Trophoblast cell (in vitro differentiated cells and primary cell): Measurements from ENCODE around the gene MARCHF10.
"Not testable (repeated sequence)": the region's sequence is repeated elsewhere in the genome, so short reads cannot be mapped to it uniquely, and the experiment has no call there.

Source experiments
- DNase-seq, 2 donors: peaks; one replicate each; pipeline ENCODE4 v3.0.0-alpha.2; 2016
- H2AFZ ChIP-seq: 2 replicates; pipeline ENCODE4 v1.6.1; 2013; ENCODE audit warnings: low read length, moderate library complexity, mild to moderate bottlenecking; ENCODE audit not compliant: insufficient read depth, poor library complexity
- H2AK5ac ChIP-seq: 2 replicates; pipeline ENCODE4 v1.6.1; 2013; ENCODE audit warnings: mild to moderate bottlenecking, low read length
- H2BK120ac ChIP-seq: 2 replicates; pipeline ENCODE4 v1.6.1; 2013; ENCODE audit warnings: low read length, mild to moderate bottlenecking, moderate library complexity; ENCODE audit not compliant: insufficient read depth, poor library complexity
- H2BK12ac ChIP-seq: 2 replicates; pipeline ENCODE4 v1.6.1; 2013; ENCODE audit warnings: mild to moderate bottlenecking, low read length, moderate library complexity
- H2BK5ac ChIP-seq: 2 replicates; pipeline ENCODE4 v1.6.1; 2013; ENCODE audit warnings: low read length, low read depth, moderate library complexity, mild to moderate bottlenecking; ENCODE audit not compliant: poor library complexity
- H3K14ac ChIP-seq: 2 replicates; pipeline ENCODE4 v1.6.1; 2013; ENCODE audit warnings: mild to moderate bottlenecking, low read length
- H3K18ac ChIP-seq: 2 replicates; pipeline ENCODE4 v1.6.1; 2013; ENCODE audit warnings: mild to moderate bottlenecking, low read length
- H3K23ac ChIP-seq: 2 replicates; pipeline ENCODE4 v1.6.1; 2013; ENCODE audit warnings: low read length
- H3K27ac ChIP-seq: 2 replicates; pipeline ENCODE4 v1.5.1; 2013; ENCODE audit warnings: low read depth, mild to moderate bottlenecking, inconsistent platforms, low read length, moderate library complexity
- H3K27me3 ChIP-seq: 2 replicates; pipeline ENCODE4 v1.6.1; 2013; ENCODE audit warnings: inconsistent platforms, mild to moderate bottlenecking, low read length, moderate library complexity; ENCODE audit not compliant: insufficient read depth
- H3K36me3 ChIP-seq, 2 experiments: 1 replicate in 1 of 2; 2 replicates in 1 of 2; pipeline ENCODE4 v1.6.1; 2013; ENCODE audit warnings: low read length in 2 of 2, mild to moderate bottlenecking in 2 of 2, moderate library complexity in 1 of 2; ENCODE audit not compliant: insufficient read depth in 2 of 2, control insufficient read depth in 1 of 2
- H3K4ac ChIP-seq: 2 replicates; pipeline ENCODE4 v1.6.1; 2013; ENCODE audit warnings: low read depth, mild to moderate bottlenecking, low read length, moderate library complexity
- H3K4me1 ChIP-seq, 2 experiments: 1 replicate in 1 of 2; 2 replicates in 1 of 2; pipeline ENCODE4 v1.6.1; 2013; ENCODE audit warnings: low read length in 2 of 2, mild to moderate bottlenecking in 2 of 2, moderate library complexity in 1 of 2; ENCODE audit not compliant: insufficient read depth in 2 of 2, control insufficient read depth in 1 of 2
- H3K4me2 ChIP-seq: 2 replicates; pipeline ENCODE4 v1.6.1; 2013; ENCODE audit warnings: inconsistent platforms, mild to moderate bottlenecking, low read length, moderate library complexity
- H3K4me3 ChIP-seq: 2 replicates; pipeline ENCODE4 v1.5.1; 2013; ENCODE audit warnings: mild to moderate bottlenecking, low read depth, low read length, inconsistent platforms
- H3K79me1 ChIP-seq: one replicate; pipeline ENCODE4 v1.6.1; 2013; ENCODE audit warnings: low read length
- H3K79me2 ChIP-seq: 2 replicates; pipeline ENCODE4 v1.6.1; 2013; ENCODE audit warnings: low read length, mild to moderate bottlenecking; ENCODE audit not compliant: control insufficient read depth, insufficient read depth, poor library complexity
- H3K9ac ChIP-seq: 2 replicates; pipeline ENCODE4 v1.6.1; 2013; ENCODE audit warnings: mild to moderate bottlenecking, low read length
- H3K9me3 ChIP-seq: 2 replicates; pipeline ENCODE4 v1.6.1; 2013; ENCODE audit warnings: low read depth, mild to moderate bottlenecking, control low read depth, inconsistent platforms, low read length; ENCODE audit not compliant: insufficient read depth
- H4K12ac ChIP-seq: 2 replicates; pipeline ENCODE4 v1.6.1; 2013; ENCODE audit warnings: low read depth, mild to moderate bottlenecking, low read length, moderate library complexity
- H4K8ac ChIP-seq: 2 replicates; pipeline ENCODE4 v1.6.1; 2013; ENCODE audit warnings: low read depth, mild to moderate bottlenecking, low read length, moderate library complexity
- H4K91ac ChIP-seq: one replicate; pipeline ENCODE4 v1.6.1; 2013; ENCODE audit warnings: low read depth, mild to moderate bottlenecking, low read length, moderate library complexity
- WGBS: extraction: QIAGEN DNeasy Blood & Tissue Kit; methylation state at CpG from one replicate; pipeline ENCODE4 v1.1.7; 2013; ENCODE audit warnings: missing lambda C conversion rate; ENCODE audit not compliant: insufficient read length, insufficient coverage; ENCODE audit errors: extremely low coverage; 5-methylcytosine and 5-hydroxymethylcytosine counted together

MARCHF10 gene

GRCh38 chr17:62698459-62698858 lies 109.7 kb downstream of the MARCHF10 start:
- not testable (repeated sequence) for H3K79me1 ChIP-seq, H2BK12ac ChIP-seq, H2BK120ac ChIP-seq, H3K14ac ChIP-seq, H3K79me2 ChIP-seq, H3K4me3 ChIP-seq, H4K8ac ChIP-seq, H3K27ac ChIP-seq, H3K9me3 ChIP-seq, H3K36me3 ChIP-seq, H3K27me3 ChIP-seq, H3K4ac ChIP-seq, H3K23ac ChIP-seq, H2BK5ac ChIP-seq, DNase-seq, H4K12ac ChIP-seq, H3K4me2 ChIP-seq, H2AK5ac ChIP-seq, H3K4me1 ChIP-seq, H4K91ac ChIP-seq, H2AFZ ChIP-seq, H3K9ac ChIP-seq, H3K18ac ChIP-seq
- WGBS = no CpG with 5 or more reads among the region's 11 CpGs

- Histone ChIP-seq H3K27ac (no peak overlapping the region), H3K9ac (no peak overlapping the region), H3K18ac (no peak overlapping the region), H4K8ac (no peak overlapping the region), H3K36me3 (peaks cover 14 to 19% of the 10 kb centered on the region in 2 experiments), H3K14ac (no peak overlapping the region), H2BK5ac (no peak overlapping the region), H2AFZ (no peak overlapping the region), H4K91ac (no peak overlapping the region), H2BK120ac (no peak overlapping the region), H2AK5ac (no peak overlapping the region), H3K27me3 (no peaks in the 10 kb centered on the region), H3K4me2 (no peak overlapping the region), H3K4me3 (no peak overlapping the region), H4K12ac (no peak overlapping the region), H3K23ac (no peak overlapping the region), H3K79me2 (no peaks in the 10 kb centered on the region), H3K79me1 (no peaks in the 10 kb centered on the region), H3K4ac (no peak overlapping the region), H3K4me1 (peaks cover 2 to 4% of the 10 kb centered on the region in 2 experiments), H3K9me3 (no peaks in the 10 kb centered on the region), H2BK12ac (no peak overlapping the region)
- WGBS = no CpG with 5 or more reads among the region's 27 CpGs
- DNase-seq = no peak
These were observed 111.2 kb downstream of the MARCHF10 start for GRCh38 chr17:62696726-62697490.

GRCh38 chr17:62696256-62696655 lies 111.9 kb downstream of the MARCHF10 start:
- Histone ChIP-seq H3K23ac (no peak overlapping the region), H3K27me3 (no peaks in the 10 kb centered on the region), H2BK5ac (no peak overlapping the region), H3K9ac (no peak overlapping the region), H3K79me2 (no peaks in the 10 kb centered on the region), H3K4me2 (no peak overlapping the region), H3K79me1 (no peaks in the 10 kb centered on the region), H3K14ac (no peak overlapping the region), H3K18ac (no peak overlapping the region), H3K27ac (no peak overlapping the region), H2AK5ac (no peak overlapping the region), H3K9me3 (no peaks in the 10 kb centered on the region), H3K36me3 (peaks cover 18 to 23% of the 10 kb centered on the region in 2 experiments), H2BK120ac (no peak overlapping the region), H2BK12ac (no peak overlapping the region), H3K4ac (no peak overlapping the region), H4K12ac (no peak overlapping the region), H3K4me3 (no peak overlapping the region), H4K8ac (no peak overlapping the region), H2AFZ (no peak overlapping the region), H3K4me1 (peaks cover 2 to 4% of the 10 kb centered on the region in 2 experiments), H4K91ac (no peak overlapping the region)
- no CpG with 5 or more reads among the region's 10 CpGs for WGBS
- peak; percentile 6 to 31 for DNase-seq

- not testable (repeated sequence) for H3K14ac ChIP-seq, H3K79me2 ChIP-seq, H4K12ac ChIP-seq, H3K18ac ChIP-seq, H4K8ac ChIP-seq, H2BK12ac ChIP-seq, H3K79me1 ChIP-seq, H2AFZ ChIP-seq, H2AK5ac ChIP-seq, H3K9ac ChIP-seq, H4K91ac ChIP-seq, H3K4me1 ChIP-seq, H3K4ac ChIP-seq, H2BK120ac ChIP-seq, H3K4me3 ChIP-seq, H2BK5ac ChIP-seq, DNase-seq, H3K23ac ChIP-seq, H3K9me3 ChIP-seq, H3K27me3 ChIP-seq, H3K27ac ChIP-seq, H3K4me2 ChIP-seq
- peaks cover 28 to 33% of the 10 kb centered on the region in 2 experiments for H3K36me3 ChIP-seq
- WGBS = no CpG with 5 or more reads among the region's 5 CpGs
These were observed 112.9 kb downstream of the MARCHF10 start for GRCh38 chr17:62695093-62695738.
